Endothelial cell of umbilical vein (primary cell): Measurements from ENCODE around the gene KLB. TPM values are rescaled to one million over a fixed set of nuclear protein-coding genes. Genes with fewer than 3 reads are reported as not detected.

Source experiments
- BruUV-seq: library from RNA; stranded (reverse); fragments of 400-500 nt; replicated peaks from 2 replicates; lab custom pipeline; 2021; lab: Mats Ljungman, UMichigan
- CTCF ChIA-PET: fragments of 300-600, 350-600 bp; sonication (Branson Sonifier 250); formaldehyde crosslinking; loops from one replicate; lab custom pipeline; 2021; ENCODE audit warnings: antibody characterized with exemption, inconsistent platforms; lab: Charles Lee
- POLR2A ChIA-PET: fragments of 300-600, 350-600 bp; sonication (Branson Sonifier 250); formaldehyde crosslinking; loops from one replicate; lab custom pipeline; 2021; ENCODE audit warnings: antibody characterized with exemption, inconsistent platforms; lab: Charles Lee
- DNase-seq: peaks from one replicate; pipeline ENCODE4 v3.0.0-alpha.2; 2011; ENCODE audit warnings: low read depth, low spot score
- FAIRE-seq: peaks from 2 replicates; lab custom pipeline; 2011; peaks lifted over from hg19 to GRCh38; lab: Jason Lieb, UNC
- H2AFZ ChIP-seq: 2 replicates; pipeline ENCODE4 v1.6.0; 2012; ENCODE audit warnings: low read depth, low read length, control low read depth, inconsistent platforms
- H3K27ac ChIP-seq: 2 replicates; pipeline ENCODE4 v1.5.1; 2011; ENCODE audit warnings: low read depth, mild to moderate bottlenecking, control low read depth, low read length, moderate library complexity; ENCODE audit not compliant: insufficient read depth
- H3K27me3 ChIP-seq, 2 experiments: 2 replicates each; pipeline versions ENCODE4 v1.6.0 to v1.6.1; 2011; ENCODE audit warnings: low read length in 2 of 2, mixed read lengths in 1 of 2; ENCODE audit not compliant: control insufficient read depth in 2 of 2, insufficient read depth in 2 of 2
- H3K36me3 ChIP-seq, 2 experiments: 2 replicates in 1 of 2; 3 replicates in 1 of 2; pipeline ENCODE4 v1.5.1; 2011; ENCODE audit warnings: low read length in 2 of 2, mild to moderate bottlenecking in 1 of 2, moderate library complexity in 1 of 2; ENCODE audit not compliant: control insufficient read depth in 2 of 2, insufficient read depth in 2 of 2; ENCODE audit errors: extremely low read depth in 1 of 2
- H3K4me1 ChIP-seq: 3 replicates; pipeline ENCODE4 v1.5.1; 2011; ENCODE audit warnings: mild to moderate bottlenecking, low read length; ENCODE audit not compliant: control insufficient read depth, insufficient read depth; ENCODE audit errors: extremely low read depth
- H3K4me2 ChIP-seq: 2 replicates; pipeline ENCODE4 v1.6.1; 2011; ENCODE audit warnings: low read length, control low read depth, mixed read lengths; ENCODE audit not compliant: insufficient read depth
- H3K4me3 ChIP-seq, 3 experiments: fragments of 200-600 bp in 1 of 3; sonication (generic), shearing (Covaris generic) in 1 of 3; replicated peaks in 1 of 3; 2 replicates each; pipeline ENCODE4 v1.5.1; 2011 to 2016; ENCODE audit warnings: control low read depth in 3 of 3, low read length in 3 of 3, mild to moderate bottlenecking in 2 of 3, inconsistent platforms in 1 of 3, low read depth in 1 of 3, moderate library complexity in 1 of 3; ENCODE audit not compliant: insufficient read depth in 1 of 3
- H3K79me2 ChIP-seq: 2 replicates; pipeline ENCODE4 v1.6.0; 2012; ENCODE audit warnings: low read length, inconsistent platforms; ENCODE audit not compliant: control insufficient read depth, insufficient read depth
- H3K9ac ChIP-seq: replicated peaks from 2 replicates; pipeline ENCODE3; 2011; ENCODE audit warnings: low read length, control low read depth; ENCODE audit not compliant: insufficient read depth; ENCODE audit errors: extremely low read depth
- H3K9me1 ChIP-seq: replicated peaks from 3 replicates; pipeline ENCODE4 v1.6.0; 2011; ENCODE audit warnings: mild to moderate bottlenecking, low read length; ENCODE audit not compliant: control insufficient read depth, insufficient read depth; ENCODE audit errors: extremely low read depth
- H3K9me3 ChIP-seq: replicated peaks from 2 replicates; pipeline ENCODE4 v1.5.1; 2012; ENCODE audit warnings: low read length, inconsistent platforms; ENCODE audit not compliant: control insufficient read depth, insufficient read depth
- H4K20me1 ChIP-seq: replicated peaks from 2 replicates; pipeline ENCODE3; 2011; ENCODE audit warnings: mild to moderate bottlenecking, low read length; ENCODE audit not compliant: control insufficient read depth, insufficient read depth; ENCODE audit errors: extremely low read depth
- EZH2 ChIP-seq: IDR thresholded peaks from 2 replicates; pipeline ENCODE4 v1.6.1; 2012; ENCODE audit warnings: borderline replicate concordance, low read depth, mild to moderate bottlenecking, moderate library complexity, low read length, inconsistent platforms; ENCODE audit not compliant: severe bottlenecking
- POLR2AphosphoS5 ChIP-seq: IDR thresholded peaks from 2 replicates; pipeline ENCODE4 v1.6.1; 2012; ENCODE audit warnings: low read depth, mild to moderate bottlenecking, control low read depth, low read length, moderate library complexity; ENCODE audit not compliant: insufficient read depth
- dilution Hi-C: fragments of 300-500 bp; cut with MboI; formaldehyde crosslinking; loops from one replicate; pipeline ENCODE4 v1.15.0; 2019; ENCODE audit warnings: low sequenced_read_pairs; ENCODE audit not compliant: extremely low pct_ligation_motif_present
- intact Hi-C: fragments of 100-400 bp; cut with micrococcal nuclease; formaldehyde crosslinking; loops from one replicate; pipeline ENCODE4 v1.10.0; 2022
- polyA plus RNA-seq, 4 experiments: library from polyadenylated mRNA; depleted of rRNA in 3 of 4; stranded (reverse) in 3 of 4; unstranded in 1 of 4; fragments of >200 nt; gene quantifications; 2 replicates each; pipeline versions ENCODE4 v1.2.1 to v1.2.3, GENCODE V29; 2011 to 2012; ENCODE audit warnings: missing spikeins in 1 of 4
- total RNA-seq: library from RNA; stranded (reverse); gene quantifications from 2 replicates; pipeline ENCODE4 v1.2.3, GENCODE V29; 2021
- TF ChIP-seq, protein P1 (sequence below), 2 donors: IDR thresholded peaks; 1 replicate in 1 of 2; 2 replicates in 1 of 2; pipeline ENCODE4 v1.5.1; 2011; ENCODE audit warnings: low read length in 2 of 2, mild to moderate bottlenecking in 2 of 2, moderate library complexity in 2 of 2, control low read depth in 1 of 2, inconsistent platforms in 1 of 2, low read depth in 1 of 2; ENCODE audit not compliant: insufficient read depth in 1 of 2; ENCODE audit errors: extremely low read depth in 1 of 2
- TF ChIP-seq, protein P2 (sequence below): IDR thresholded peaks from 2 replicates; pipeline ENCODE4 v1.6.1; 2011; ENCODE audit not compliant: insufficient read depth, insufficient read length

The KLB gene
- total and polyA plus RNA-seq, 2 donors (not counting 3 experiments of a cell fraction or from before 2014, with no cell fraction given), result 0.01 TPM; not detected in 1

DNA sequence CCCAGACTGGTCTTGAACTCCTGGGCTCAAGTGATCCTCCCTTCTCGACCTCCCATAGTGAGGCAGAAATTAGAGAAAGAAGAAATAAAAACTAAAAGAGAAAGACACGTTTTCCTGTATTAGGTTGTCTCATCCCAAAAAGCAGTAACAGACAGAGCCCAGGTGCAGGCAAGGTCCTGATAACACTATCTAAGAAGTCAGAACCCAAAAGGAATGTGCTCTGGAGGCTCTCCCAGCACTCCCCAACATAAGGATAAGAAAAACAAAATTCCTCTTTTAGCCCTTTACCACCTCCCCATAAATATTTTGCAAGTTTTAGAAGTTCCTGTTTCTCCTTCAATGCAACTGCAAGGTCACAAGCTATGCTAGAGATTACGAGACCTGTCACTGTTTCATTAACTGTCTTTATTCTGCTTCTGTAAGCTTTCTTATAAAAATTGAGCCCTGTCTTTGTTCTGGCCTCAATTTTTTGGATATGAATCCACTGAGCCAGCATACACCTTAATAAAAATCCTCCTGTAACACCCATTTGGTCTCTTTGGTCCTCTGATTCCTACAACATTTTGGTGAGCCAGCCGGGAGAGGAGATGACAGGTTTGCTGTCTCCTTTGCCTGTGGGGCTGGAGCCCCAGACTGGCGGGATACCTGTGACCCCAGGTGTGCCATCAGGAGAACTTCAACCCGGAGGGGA lies 78.0 kb downstream of the KLB start:
- Histone ChIP-seq H3K79me2 (no peaks in the 10 kb centered on the region), H3K9me1 (no peaks in the 10 kb centered on the region), H3K9ac (no peak overlapping the region), H4K20me1 (no peaks in the 10 kb centered on the region), H3K4me1 (no peaks in the 10 kb centered on the region), H3K36me3 (no peaks in the 10 kb centered on the region), H3K4me3 (no peak overlapping the region), H2AFZ (no peak overlapping the region), H3K27me3 (no peaks in the 10 kb centered on the region), H3K4me2 (no peak overlapping the region), H3K27ac (no peak overlapping the region), H3K9me3 (no peaks in the 10 kb centered on the region)
- no peak for DNase-seq
- ChIA-PET CTCF (no interaction called here), POLR2A (no interaction called here)
- no peak for FAIRE-seq
- TF ChIP-seq, protein P1, sequence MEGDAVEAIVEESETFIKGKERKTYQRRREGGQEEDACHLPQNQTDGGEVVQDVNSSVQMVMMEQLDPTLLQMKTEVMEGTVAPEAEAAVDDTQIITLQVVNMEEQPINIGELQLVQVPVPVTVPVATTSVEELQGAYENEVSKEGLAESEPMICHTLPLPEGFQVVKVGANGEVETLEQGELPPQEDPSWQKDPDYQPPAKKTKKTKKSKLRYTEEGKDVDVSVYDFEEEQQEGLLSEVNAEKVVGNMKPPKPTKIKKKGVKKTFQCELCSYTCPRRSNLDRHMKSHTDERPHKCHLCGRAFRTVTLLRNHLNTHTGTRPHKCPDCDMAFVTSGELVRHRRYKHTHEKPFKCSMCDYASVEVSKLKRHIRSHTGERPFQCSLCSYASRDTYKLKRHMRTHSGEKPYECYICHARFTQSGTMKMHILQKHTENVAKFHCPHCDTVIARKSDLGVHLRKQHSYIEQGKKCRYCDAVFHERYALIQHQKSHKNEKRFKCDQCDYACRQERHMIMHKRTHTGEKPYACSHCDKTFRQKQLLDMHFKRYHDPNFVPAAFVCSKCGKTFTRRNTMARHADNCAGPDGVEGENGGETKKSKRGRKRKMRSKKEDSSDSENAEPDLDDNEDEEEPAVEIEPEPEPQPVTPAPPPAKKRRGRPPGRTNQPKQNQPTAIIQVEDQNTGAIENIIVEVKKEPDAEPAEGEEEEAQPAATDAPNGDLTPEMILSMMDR (IDR thresholded peaks at IDR 0.05; ENCODE audit: extremely low read depth in 1 of 2, insufficient read depth in 1 of 2, low read depth in 1 of 2, low read length in 2 of 2), result no peak
- TF ChIP-seq POLR2AphosphoS5 (no peak), EZH2 (no peak)
- TF ChIP-seq, protein P2, sequence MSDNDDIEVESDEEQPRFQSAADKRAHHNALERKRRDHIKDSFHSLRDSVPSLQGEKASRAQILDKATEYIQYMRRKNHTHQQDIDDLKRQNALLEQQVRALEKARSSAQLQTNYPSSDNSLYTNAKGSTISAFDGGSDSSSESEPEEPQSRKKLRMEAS, result no peak
- dilution Hi-C loops (no loop called here), intact Hi-C loops (no loop called here)
- no TSS peak for BruUV-seq
